K562 (cell line): Measurements from ENCODE around the gene LLCFC1. TPM values are rescaled to one million over a fixed set of nuclear protein-coding genes. Genes with fewer than 3 reads are reported as not detected.

ENCODE experiments used
- ATAC-seq: fragments of 200-7000 bp; cut with Tn5 transposase; 3 replicates; pipeline ENCODE4 v1.9.1; 2020; ENCODE audit warnings: moderate library complexity
- BruUV-seq: library from RNA; stranded (reverse); fragments of 400-500 nt; replicated peaks from 2 replicates; lab custom pipeline; 2021; lab: Mats Ljungman, UMichigan
- CTCF ChIA-PET: fragments of 300-600 bp; formaldehyde crosslinking; extraction: SDS; loops from one replicate; lab custom pipeline; 2021; ENCODE audit warnings: low intra/inter-chr PET ratio; lab: Yijun Ruan, JAX
- POLR2A ChIA-PET: fragments of 300-600, 350-650 bp; sonication (Branson Sonifier 250); formaldehyde crosslinking; extraction: SDS; loops from one replicate; lab custom pipeline; 2021; ENCODE audit warnings: antibody characterized with exemption, inconsistent platforms; lab: Yijun Ruan, JAX
- DNase-seq, 4 experiments: peaks; one replicate each; pipeline versions ENCODE4 v3.0.0 to v3.0.0-alpha.2; 2011 to 2018; ENCODE audit warnings: low spot score in 3 of 4, mixed read lengths in 3 of 4; ENCODE audit errors: extremely low read depth in 1 of 4
- FAIRE-seq: peaks from 2 replicates; lab custom pipeline; 2011; peaks lifted over from hg19 to GRCh38; lab: Jason Lieb, UNC
- H2AFZ ChIP-seq: 2 replicates; pipeline ENCODE4 v1.6.0; 2011; ENCODE audit warnings: low read depth, low read length, control low read depth, inconsistent platforms
- H3K27ac ChIP-seq: fragments of 200-600 bp; 3 replicates; pipeline ENCODE4 v1.8.0; 2011; ENCODE audit warnings: low read depth, mild to moderate bottlenecking, control low read depth, inconsistent platforms, low read length, moderate library complexity, mixed read lengths; ENCODE audit errors: extremely low read depth
- H3K27me3 ChIP-seq, 2 experiments: fragments of 300-600 bp in 1 of 2; 2 replicates in 1 of 2; 3 replicates in 1 of 2; pipeline versions ENCODE4 v1.6.0 to v1.8.0; 2011; ENCODE audit warnings: inconsistent platforms in 2 of 2, low read length in 2 of 2, mild to moderate bottlenecking in 1 of 2, mixed read lengths in 1 of 2, moderate library complexity in 1 of 2; ENCODE audit not compliant: control insufficient read depth in 2 of 2, insufficient read depth in 2 of 2
- H3K36me3 ChIP-seq: fragments of 300-600 bp; 3 replicates; pipeline ENCODE4 v1.8.0; 2011; ENCODE audit warnings: mild to moderate bottlenecking, low read length, inconsistent platforms; ENCODE audit not compliant: control insufficient read depth, insufficient read depth
- H3K4me1 ChIP-seq, 2 experiments: fragments of 200-600 bp in 1 of 2; replicated peaks in 1 of 2; 2 replicates in 1 of 2; 3 replicates in 1 of 2; pipeline versions ENCODE4 v1.5.1 to v1.8.0; 2011; ENCODE audit warnings: inconsistent platforms in 2 of 2, low read length in 2 of 2, mild to moderate bottlenecking in 1 of 2, mixed read lengths in 1 of 2, moderate library complexity in 1 of 2; ENCODE audit not compliant: control insufficient read depth in 2 of 2, insufficient read depth in 2 of 2
- H3K4me2 ChIP-seq: 2 replicates; pipeline ENCODE4 v1.6.1; 2011; ENCODE audit warnings: low read length, control low read depth, inconsistent platforms, mixed read lengths; ENCODE audit not compliant: insufficient read depth
- H3K4me3 ChIP-seq: fragments of 200-600 bp; sonication (generic), shearing (Covaris generic); 2 replicates; pipeline ENCODE4 v1.5.1; 2016; ENCODE audit warnings: control low read depth, inconsistent platforms
- H3K79me2 ChIP-seq: fragments of 200-600 bp; 3 replicates; pipeline ENCODE4 v1.8.0; 2011; ENCODE audit warnings: low read length, inconsistent platforms; ENCODE audit not compliant: control insufficient read depth, insufficient read depth
- H3K9ac ChIP-seq, 2 experiments: 2 replicates each; pipeline versions ENCODE4 v1.6.0 to v1.6.1; 2011; ENCODE audit warnings: low read depth in 2 of 2, low read length in 2 of 2, control low read depth in 1 of 2, inconsistent platforms in 1 of 2, mild to moderate bottlenecking in 1 of 2, mixed read lengths in 1 of 2; ENCODE audit not compliant: insufficient read depth in 1 of 2
- H3K9me1 ChIP-seq: one replicate; pipeline ENCODE4 v1.6.0; 2011; ENCODE audit warnings: inconsistent platforms, mild to moderate bottlenecking, low read length, moderate library complexity; ENCODE audit not compliant: control insufficient read depth, insufficient read depth
- H3K9me3 ChIP-seq: replicated peaks from 2 replicates; pipeline ENCODE4 v1.5.1; 2011; ENCODE audit warnings: low read depth, low read length, inconsistent platforms; ENCODE audit not compliant: control insufficient read depth, insufficient read depth
- H4K20me1 ChIP-seq: replicated peaks from 2 replicates; pipeline ENCODE4 v1.6.1; 2011; ENCODE audit warnings: low read length, inconsistent platforms, mixed read lengths; ENCODE audit not compliant: control insufficient read depth, insufficient read depth
- CHD1 ChIP-seq: fragments of 200-600 bp; sonication (generic); IDR thresholded peaks from one replicate; pipeline ENCODE4 v1.6.1; 2012; ENCODE audit warnings: mild to moderate bottlenecking, moderate library complexity, low read length, inconsistent platforms
- ILK ChIP-seq: fragments of 450-650 bp; IDR thresholded peaks from 2 replicates; pipeline ENCODE4 v1.6.1; 2016; ENCODE audit warnings: missing genetic modification characterization, low read depth, mild to moderate bottlenecking, missing compliant biosample characterization, moderate library complexity, borderline replicate concordance
- ZBTB40 ChIP-seq, 2 experiments: fragments of 450-650 bp in 1 of 2; sonication (generic) in 1 of 2; formaldehyde crosslinking in 1 of 2; IDR thresholded peaks; 2 replicates each; pipeline versions ENCODE4 v1.7.1 to v1.9.0; 2016 to 2022; ENCODE audit warnings: inconsistent platforms in 1 of 2, mild to moderate bottlenecking in 1 of 2, missing genetic modification reagents in 1 of 2
- WGBS: fragments of 100-300 bp; shearing (Covaris generic); methylation state at CpG from one replicate; pipeline ENCODE4 v1.1.6; 2016; ENCODE audit warnings: low coverage, mixed read lengths; ENCODE audit not compliant: insufficient coverage; ENCODE audit errors: missing lambda C conversion rate; 5-methylcytosine and 5-hydroxymethylcytosine counted together
- in situ Hi-C: fragments of 300-500 bp; cut with MboI; formaldehyde crosslinking; loops from 4 replicates; pipeline ENCODE4 v1.15.0; 2018; ENCODE audit warnings: inconsistent platforms, mixed read lengths
- intact Hi-C: fragments of 100-400 bp; cut with micrococcal nuclease; formaldehyde crosslinking; loops from 2 replicates; pipeline ENCODE4 v1.14.2; 2022
- polyA plus RNA-seq, 8 experiments: library from polyadenylated mRNA; depleted of rRNA in 4 of 8; stranded (reverse) in 5 of 8; unstranded in 3 of 8; fragments of >200 nt; fragmentation: Nextera tagmentation in 2 of 8; fragmentation: Illumina TruSeq in 1 of 8; extraction: Ambion mirVana in 2 of 8; extraction: Trizol in 1 of 8; gene quantifications; 2 replicates each; pipeline versions ENCODE4 v1.2.1 to v1.2.3, GENCODE V29; 2011 to 2014; ENCODE audit warnings: inconsistent platforms in 1 of 8, missing spikeins in 1 of 8
- total RNA-seq, 7 experiments: library from RNA; depleted of rRNA in 6 of 7; stranded (reverse); fragments of >200 nt in 6 of 7; fragmentation: Illumina TruSeq in 2 of 7; extraction: Trizol in 2 of 7; gene quantifications; 2 replicates each; pipeline versions ENCODE4 v1.2.1 to v1.2.3, GENCODE V29; 2011 to 2021; ENCODE audit warnings: low replicate concordance in 1 of 7
- TF ChIP-seq, protein P1 (sequence below): sonication (generic); formaldehyde crosslinking; IDR thresholded peaks from 2 replicates; pipeline ENCODE4 v1.8.0; 2022; ENCODE audit warnings: missing genetic modification reagents, mild to moderate bottlenecking, borderline replicate concordance
- TF ChIP-seq, protein P2 (sequence below): sonication (generic); formaldehyde crosslinking; IDR thresholded peaks from 2 replicates; pipeline ENCODE4 v1.8.0; 2022; ENCODE audit warnings: mild to moderate bottlenecking, missing genetic modification reagents

Gene LLCFC1
- total and polyA plus RNA-seq, 9 of the 15 experiments (the other 6 are each of a cell fraction or from before 2014, with no cell fraction given), result not detected

DNA sequence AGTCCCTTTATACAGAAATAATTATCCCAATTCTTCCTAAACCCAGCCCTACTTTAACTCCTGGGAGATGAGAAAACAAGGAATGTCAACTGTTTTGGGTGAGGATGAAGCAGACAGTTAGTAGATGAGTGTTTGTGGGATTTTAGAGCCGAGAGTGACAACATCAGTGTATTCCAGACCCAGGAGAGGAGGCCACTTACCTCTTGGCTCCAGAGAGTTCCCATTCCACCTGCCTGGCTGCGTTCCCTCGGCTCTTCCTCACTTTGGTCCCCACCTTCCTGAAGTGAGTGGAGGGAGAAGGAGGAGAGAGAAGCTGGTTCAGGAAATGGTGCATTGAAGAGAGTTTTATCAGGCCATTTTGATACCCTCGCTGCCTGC, 22.3 kb downstream of the LLCFC1 start:
- H3K4me3 ChIP-seq, result peak overlapping the region; percentile 56
- H3K36me3 ChIP-seq, result peaks cover 38% of the 10 kb centered on the region
- H3K9ac ChIP-seq, result peak overlapping the region; percentile 73 to 75; a peak in 3 of 4 replicates
- peaks cover 25% of the 10 kb centered on the region for H3K79me2 ChIP-seq
- peaks cover 15% of the 10 kb centered on the region for H4K20me1 ChIP-seq
- DNase-seq (no peak), ATAC-seq (peak; percentile 3), FAIRE-seq (no peak)
- H3K27ac ChIP-seq, result peak overlapping the region; percentile 74; the same call in 2 of the 3 replicates
- H3K9me1 ChIP-seq, result no peaks in the 10 kb centered on the region
- peak overlapping the region; percentile 98 for H3K4me2 ChIP-seq
- intact Hi-C loops (loop anchor here (1.0 to 2.0 kb wide), 4 partner anchors 23 to 107 kb away; partner anchors contain the start of gene LLCFC1), in situ Hi-C loops (no loop called here)
- TSS peak; percentile 52 for BruUV-seq
- H3K4me1 ChIP-seq, result peaks cover 41 to 76% of the 10 kb centered on the region in 2 experiments
- peak overlapping the region; percentile 91 for H2AFZ ChIP-seq
- ChIA-PET CTCF (interaction anchor here (1.3 to 3.1 kb wide), 2 partner anchors 42 to 81 kb away, joined by 4 to 15 read pairs; no protein-coding TSS in a partner anchor), POLR2A (interaction anchor here (0.6 to 3.1 kb wide), 9 partner anchors 9 to 102 kb away, joined by 3 to 13 read pairs (median 6); no protein-coding TSS in a partner anchor)
- H3K9me3 ChIP-seq, result no peaks in the 10 kb centered on the region
- H3K27me3 ChIP-seq, result no peaks in the 10 kb centered on the region
- WGBS, result 2% methylated on average over 4 of the region's 4 CpGs
- peak; percentile 86 for TF ChIP-seq CHD1
- TF ChIP-seq, protein P1, sequence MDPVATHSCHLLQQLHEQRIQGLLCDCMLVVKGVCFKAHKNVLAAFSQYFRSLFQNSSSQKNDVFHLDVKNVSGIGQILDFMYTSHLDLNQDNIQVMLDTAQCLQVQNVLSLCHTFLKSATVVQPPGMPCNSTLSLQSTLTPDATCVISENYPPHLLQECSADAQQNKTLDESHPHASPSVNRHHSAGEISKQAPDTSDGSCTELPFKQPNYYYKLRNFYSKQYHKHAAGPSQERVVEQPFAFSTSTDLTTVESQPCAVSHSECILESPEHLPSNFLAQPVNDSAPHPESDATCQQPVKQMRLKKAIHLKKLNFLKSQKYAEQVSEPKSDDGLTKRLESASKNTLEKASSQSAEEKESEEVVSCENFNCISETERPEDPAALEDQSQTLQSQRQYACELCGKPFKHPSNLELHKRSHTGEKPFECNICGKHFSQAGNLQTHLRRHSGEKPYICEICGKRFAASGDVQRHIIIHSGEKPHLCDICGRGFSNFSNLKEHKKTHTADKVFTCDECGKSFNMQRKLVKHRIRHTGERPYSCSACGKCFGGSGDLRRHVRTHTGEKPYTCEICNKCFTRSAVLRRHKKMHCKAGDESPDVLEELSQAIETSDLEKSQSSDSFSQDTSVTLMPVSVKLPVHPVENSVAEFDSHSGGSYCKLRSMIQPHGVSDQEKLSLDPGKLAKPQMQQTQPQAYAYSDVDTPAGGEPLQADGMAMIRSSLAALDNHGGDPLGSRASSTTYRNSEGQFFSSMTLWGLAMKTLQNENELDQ (CRISPR knock-in tag), result peak; percentile 64; the same call in 1 of the 2 replicates
- TF ChIP-seq, protein P2, sequence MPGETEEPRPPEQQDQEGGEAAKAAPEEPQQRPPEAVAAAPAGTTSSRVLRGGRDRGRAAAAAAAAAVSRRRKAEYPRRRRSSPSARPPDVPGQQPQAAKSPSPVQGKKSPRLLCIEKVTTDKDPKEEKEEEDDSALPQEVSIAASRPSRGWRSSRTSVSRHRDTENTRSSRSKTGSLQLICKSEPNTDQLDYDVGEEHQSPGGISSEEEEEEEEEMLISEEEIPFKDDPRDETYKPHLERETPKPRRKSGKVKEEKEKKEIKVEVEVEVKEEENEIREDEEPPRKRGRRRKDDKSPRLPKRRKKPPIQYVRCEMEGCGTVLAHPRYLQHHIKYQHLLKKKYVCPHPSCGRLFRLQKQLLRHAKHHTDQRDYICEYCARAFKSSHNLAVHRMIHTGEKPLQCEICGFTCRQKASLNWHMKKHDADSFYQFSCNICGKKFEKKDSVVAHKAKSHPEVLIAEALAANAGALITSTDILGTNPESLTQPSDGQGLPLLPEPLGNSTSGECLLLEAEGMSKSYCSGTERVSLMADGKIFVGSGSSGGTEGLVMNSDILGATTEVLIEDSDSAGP (CRISPR knock-in tag), result no peak
- 0 out of 2 replicates have a peak, but pooled peaks have one; percentile 49 for TF ChIP-seq ZBTB40 (IDR thresholded peaks at IDR 0.05)
- no peak for TF ChIP-seq ZBTB40 (CRISPR knock-in tag; IDR thresholded peaks at IDR 0.05)
- TF ChIP-seq ILK (tag), result no peak
